Prostate gland (tissue), 2 donors: ENCODE data around the gene NAV2.

Source experiments
- POLR2A ChIP-seq: fragments of 450-650 bp; IDR thresholded peaks from one replicate; pipeline ENCODE4 v1.6.1; 2016; ENCODE audit warnings: antibody characterized with exemption, mild to moderate bottlenecking
- TF ChIP-seq, protein P1 (sequence below), 4 experiments: fragments of 200-600 bp in 2 of 4; fragments of 450-650 bp in 2 of 4; sonication (generic) in 2 of 4; IDR thresholded peaks; 1 replicate in 3 of 4; 2 replicates in 1 of 4; pipeline ENCODE4 v1.5.1; 2016 to 2019; ENCODE audit warnings: antibody characterized with exemption in 4 of 4, mild to moderate bottlenecking in 2 of 4, moderate library complexity in 2 of 4

DNA sequence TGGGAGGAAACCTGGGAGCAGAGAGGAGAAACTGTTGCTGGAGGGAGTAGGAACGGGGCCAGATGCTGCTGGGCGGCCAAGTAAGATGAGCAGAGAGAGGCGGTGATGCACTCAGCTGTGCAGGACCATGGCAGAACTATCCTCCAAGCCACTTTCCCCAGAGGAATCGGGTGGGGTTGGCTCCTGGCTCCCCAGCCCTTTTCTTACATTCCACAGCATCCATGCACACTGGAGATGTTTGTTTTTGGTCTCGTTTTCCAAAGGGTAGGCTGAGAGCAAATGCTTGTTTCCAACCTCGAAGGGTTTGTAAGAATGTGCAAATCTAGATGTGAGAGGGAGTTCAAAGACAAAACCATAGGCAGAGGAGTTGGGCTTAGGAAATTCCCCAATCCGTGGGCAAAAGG lies 374.5 kb downstream of the NAV2 start:
- TF ChIP-seq, protein P1, sequence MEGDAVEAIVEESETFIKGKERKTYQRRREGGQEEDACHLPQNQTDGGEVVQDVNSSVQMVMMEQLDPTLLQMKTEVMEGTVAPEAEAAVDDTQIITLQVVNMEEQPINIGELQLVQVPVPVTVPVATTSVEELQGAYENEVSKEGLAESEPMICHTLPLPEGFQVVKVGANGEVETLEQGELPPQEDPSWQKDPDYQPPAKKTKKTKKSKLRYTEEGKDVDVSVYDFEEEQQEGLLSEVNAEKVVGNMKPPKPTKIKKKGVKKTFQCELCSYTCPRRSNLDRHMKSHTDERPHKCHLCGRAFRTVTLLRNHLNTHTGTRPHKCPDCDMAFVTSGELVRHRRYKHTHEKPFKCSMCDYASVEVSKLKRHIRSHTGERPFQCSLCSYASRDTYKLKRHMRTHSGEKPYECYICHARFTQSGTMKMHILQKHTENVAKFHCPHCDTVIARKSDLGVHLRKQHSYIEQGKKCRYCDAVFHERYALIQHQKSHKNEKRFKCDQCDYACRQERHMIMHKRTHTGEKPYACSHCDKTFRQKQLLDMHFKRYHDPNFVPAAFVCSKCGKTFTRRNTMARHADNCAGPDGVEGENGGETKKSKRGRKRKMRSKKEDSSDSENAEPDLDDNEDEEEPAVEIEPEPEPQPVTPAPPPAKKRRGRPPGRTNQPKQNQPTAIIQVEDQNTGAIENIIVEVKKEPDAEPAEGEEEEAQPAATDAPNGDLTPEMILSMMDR (IDR thresholded peaks at IDR 0.05): no peak
- TF ChIP-seq POLR2A: no peak
